Measurements from ENCODE around the gene GALNTL6.
"Not testable (repeated sequence)": the region's sequence is repeated elsewhere in the genome, so short reads cannot be mapped to it uniquely, and the experiment has no call there.

Gene GALNTL6

DNA sequence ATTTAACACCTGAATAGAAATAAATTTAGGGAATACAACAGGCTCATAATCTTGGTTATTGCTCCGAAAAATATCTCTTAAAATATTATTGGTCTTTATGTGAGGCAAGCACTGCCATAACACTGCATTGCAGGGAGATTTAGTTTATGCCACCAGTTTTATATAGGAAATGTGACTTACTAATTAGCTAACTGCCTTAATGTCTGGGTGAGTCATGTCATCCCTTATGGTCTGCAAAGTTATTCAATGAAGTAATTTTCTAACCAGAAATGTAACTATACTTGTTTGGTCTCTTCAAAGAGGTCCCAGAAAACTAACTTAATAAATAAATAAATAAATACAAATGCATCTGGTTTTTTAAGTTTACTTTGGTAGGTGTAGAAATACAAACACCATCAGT, 597.2 kb downstream of the GALNTL6 start:
- Histone ChIP-seq H3K9me3 (replicated peaks; ENCODE audit: low read length) (no peaks in the 10 kb centered on the region), H3K36me3 (ENCODE audit: insufficient read depth, low read length) (no peaks in the 10 kb centered on the region), H3K4me3 (ENCODE audit: low read length) (no peak overlapping the region), H3K4me2 (ENCODE audit: low read length) (no peak overlapping the region), H3K27me3 (ENCODE audit: control insufficient read depth, insufficient read depth, low read length) (no peaks in the 10 kb centered on the region), H3K9ac (ENCODE audit: low read depth, low read length) (no peak overlapping the region), H3K4me1 (ENCODE audit: control insufficient read depth, insufficient read depth, low read length) (no peaks in the 10 kb centered on the region)

DNA sequence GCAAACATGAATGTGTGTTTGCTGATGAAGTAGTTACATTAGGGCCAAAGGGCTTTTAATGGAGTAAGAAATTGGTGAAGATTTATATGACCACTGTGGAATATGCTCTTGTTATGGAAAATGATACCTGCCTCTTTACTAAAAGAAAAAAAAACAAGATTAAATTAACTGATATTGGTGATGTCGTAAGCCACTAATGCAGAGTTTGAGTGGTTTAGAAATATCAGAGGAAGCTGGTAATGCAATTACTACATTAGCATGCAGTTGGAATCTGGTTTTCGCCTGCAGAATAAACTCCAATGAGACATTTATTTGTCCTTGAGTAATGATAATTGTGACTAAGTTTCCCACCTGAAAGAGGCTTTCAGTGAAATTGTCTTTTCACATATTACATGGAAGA, 597.9 kb downstream of the GALNTL6 start:
- no peaks in the 10 kb centered on the region for H3K27me3 ChIP-seq (ENCODE audit: control insufficient read depth, insufficient read depth, low read length)
- no peak overlapping the region for H3K9ac ChIP-seq (ENCODE audit: low read depth, low read length)
- H3K36me3 ChIP-seq (ENCODE audit: insufficient read depth, low read length), result no peaks in the 10 kb centered on the region
- H3K4me1 ChIP-seq (ENCODE audit: control insufficient read depth, insufficient read depth, low read length), result no peaks in the 10 kb centered on the region
- no peak overlapping the region for H3K4me3 ChIP-seq (ENCODE audit: low read length)
- no peaks in the 10 kb centered on the region for H3K9me3 ChIP-seq (replicated peaks; ENCODE audit: low read length)
- no peak overlapping the region for H3K4me2 ChIP-seq (ENCODE audit: low read length)

DNA sequence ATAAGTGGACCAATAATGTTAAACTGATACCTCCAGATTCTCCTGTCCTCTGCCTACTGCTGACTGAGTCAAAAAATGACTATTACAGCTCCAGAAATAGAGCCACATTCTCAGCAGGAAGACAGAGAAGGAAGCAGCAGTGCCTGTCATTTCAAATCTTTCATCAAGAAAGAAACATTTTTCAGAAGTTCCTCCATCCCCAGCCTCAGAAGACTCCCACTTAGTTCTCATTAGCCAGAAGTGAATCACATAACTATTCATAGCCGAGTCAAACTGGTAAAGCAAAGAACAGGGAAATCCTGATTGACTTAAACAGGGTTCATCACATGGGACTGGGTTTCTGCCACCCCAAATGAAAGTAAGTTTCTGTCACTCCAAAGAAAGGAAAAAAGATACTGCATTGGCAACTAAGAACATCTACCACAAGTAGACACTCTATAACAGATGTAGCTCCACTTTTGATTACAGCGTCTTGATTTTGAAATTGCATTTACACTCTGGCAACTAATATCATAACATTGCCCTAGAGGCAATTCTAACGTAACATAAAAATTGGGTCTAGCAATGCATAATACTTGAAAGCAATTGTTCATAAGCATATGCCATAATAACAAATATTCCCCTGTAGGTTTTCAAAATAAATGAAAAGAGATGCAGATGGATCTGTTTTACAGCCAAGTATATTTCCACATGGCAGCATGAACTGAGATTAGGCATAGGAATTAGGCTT, 599.8 kb downstream of the GALNTL6 start:
- Histone ChIP-seq H3K9ac (ENCODE audit: low read depth, low read length) (no peak overlapping the region), H3K4me2 (ENCODE audit: low read length) (no peak overlapping the region), H3K36me3 (ENCODE audit: insufficient read depth, low read length) (no peaks in the 10 kb centered on the region), H3K4me1 (ENCODE audit: control insufficient read depth, insufficient read depth, low read length) (no peaks in the 10 kb centered on the region), H3K4me3 (ENCODE audit: low read length) (no peak overlapping the region), H3K27me3 (ENCODE audit: control insufficient read depth, insufficient read depth, low read length) (no peaks in the 10 kb centered on the region), H3K9me3 (replicated peaks; ENCODE audit: low read length) (no peaks in the 10 kb centered on the region)

DNA sequence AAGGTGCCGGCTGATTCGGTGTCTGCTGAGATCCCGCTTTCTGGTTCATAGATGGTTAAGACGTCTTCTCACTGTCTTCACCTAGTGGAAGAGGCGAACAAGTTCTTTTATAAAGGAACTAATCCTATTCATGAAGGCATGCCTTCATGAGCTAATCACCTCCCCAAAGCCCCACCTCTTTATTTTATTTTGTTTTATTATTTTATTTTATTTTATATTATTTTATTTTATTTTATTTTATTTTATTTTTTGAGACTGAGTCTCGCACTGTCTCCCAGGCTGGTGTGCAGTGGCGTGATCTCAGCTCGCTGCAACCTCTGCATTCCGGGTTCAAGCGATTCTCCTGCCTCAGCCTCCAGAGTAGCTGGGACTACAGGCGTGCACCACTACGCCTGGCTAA, 615.8 kb downstream of the GALNTL6 start:
- H3K9ac ChIP-seq (ENCODE audit: low read depth, low read length); H3K27me3 ChIP-seq (ENCODE audit: control insufficient read depth, insufficient read depth, low read length); H3K4me3 ChIP-seq (ENCODE audit: low read length); H3K9me3 ChIP-seq (replicated peaks; ENCODE audit: low read length); H3K4me2 ChIP-seq (ENCODE audit: low read length); H3K36me3 ChIP-seq (ENCODE audit: insufficient read depth, low read length); H3K4me1 ChIP-seq (ENCODE audit: control insufficient read depth, insufficient read depth, low read length): not testable (repeated sequence)

DNA sequence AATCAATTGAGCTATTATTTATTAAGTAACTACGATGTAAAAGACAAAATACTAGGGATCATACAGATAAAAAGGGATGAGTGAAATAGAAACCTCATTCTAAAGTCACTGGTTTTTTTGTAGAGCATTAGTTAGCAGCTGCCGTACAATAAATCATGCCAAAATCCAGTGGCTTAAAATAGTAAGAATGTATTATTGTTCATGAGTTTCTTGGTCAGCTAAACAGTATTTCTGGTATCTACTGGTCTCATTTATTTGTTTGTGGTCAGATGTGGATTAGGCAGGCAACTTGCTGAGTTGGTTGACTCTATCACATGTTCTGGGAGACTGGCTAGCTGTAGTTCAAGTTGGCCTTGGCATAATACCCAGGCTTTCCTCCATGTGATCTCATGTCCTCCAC, 667.3 kb downstream of the GALNTL6 start:
- no peaks in the 10 kb centered on the region for H3K4me1 ChIP-seq (ENCODE audit: control insufficient read depth, insufficient read depth, low read length)

DNA sequence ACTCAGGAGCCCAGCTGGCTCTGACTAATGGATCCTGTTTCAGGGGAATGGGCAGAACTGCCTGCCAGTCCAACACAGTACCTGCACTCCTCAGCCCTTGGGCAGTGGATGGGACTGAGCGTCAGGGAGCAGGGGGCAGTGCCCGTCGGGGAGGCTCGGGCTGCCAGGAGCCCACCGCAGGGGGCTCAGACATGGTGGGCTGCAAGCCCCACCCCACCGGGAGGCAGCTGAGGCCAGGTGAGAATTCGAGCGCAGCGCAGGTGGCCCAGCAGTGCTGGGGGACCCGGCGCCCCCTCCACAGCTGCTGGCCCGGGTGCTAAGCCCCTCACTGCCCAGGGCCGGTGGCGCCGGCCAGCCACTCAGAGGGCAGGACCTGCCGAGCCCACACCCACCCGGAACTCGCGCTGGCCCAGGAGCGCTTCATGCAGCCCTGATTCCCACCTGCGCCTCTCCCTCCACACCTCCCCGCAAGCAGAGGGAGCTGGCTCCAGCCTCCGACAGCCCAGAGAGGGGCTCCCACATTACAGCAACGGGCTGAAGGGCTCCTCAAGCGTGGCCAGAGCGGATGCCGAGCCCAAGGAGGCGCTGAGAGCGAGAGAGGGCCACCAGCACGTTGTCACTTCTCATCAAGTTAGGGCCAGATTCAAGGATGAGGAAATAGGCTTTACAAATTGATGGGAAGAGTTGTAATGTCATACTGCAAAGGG, 668.8 kb downstream of the GALNTL6 start:
- no peaks in the 10 kb centered on the region for H3K36me3 ChIP-seq (ENCODE audit: insufficient read depth, low read length)
- no peak overlapping the region for H3K9ac ChIP-seq (ENCODE audit: low read depth, low read length)
- no peaks in the 10 kb centered on the region for H3K4me1 ChIP-seq (ENCODE audit: control insufficient read depth, insufficient read depth, low read length)
- H3K9me3 ChIP-seq (replicated peaks; ENCODE audit: low read length), result peaks cover 3% of the 10 kb centered on the region
- no peak overlapping the region for H3K4me2 ChIP-seq (ENCODE audit: low read length)
- H3K4me3 ChIP-seq (ENCODE audit: low read length), result no peak overlapping the region
- H3K27me3 ChIP-seq (ENCODE audit: control insufficient read depth, insufficient read depth, low read length), result no peaks in the 10 kb centered on the region

More for the DNA sequence above, 667.3 kb downstream of the GALNTL6 start:
- H3K27me3 ChIP-seq (ENCODE audit: control insufficient read depth, insufficient read depth, low read length), result no peaks in the 10 kb centered on the region
- H3K4me3 ChIP-seq (ENCODE audit: low read length), result no peak overlapping the region
- no peak overlapping the region for H3K4me2 ChIP-seq (ENCODE audit: low read length)
- H3K9me3 ChIP-seq (replicated peaks; ENCODE audit: low read length), result peaks cover 3% of the 10 kb centered on the region
- no peak overlapping the region for H3K9ac ChIP-seq (ENCODE audit: low read depth, low read length)
- H3K36me3 ChIP-seq (ENCODE audit: insufficient read depth, low read length), result no peaks in the 10 kb centered on the region

DNA sequence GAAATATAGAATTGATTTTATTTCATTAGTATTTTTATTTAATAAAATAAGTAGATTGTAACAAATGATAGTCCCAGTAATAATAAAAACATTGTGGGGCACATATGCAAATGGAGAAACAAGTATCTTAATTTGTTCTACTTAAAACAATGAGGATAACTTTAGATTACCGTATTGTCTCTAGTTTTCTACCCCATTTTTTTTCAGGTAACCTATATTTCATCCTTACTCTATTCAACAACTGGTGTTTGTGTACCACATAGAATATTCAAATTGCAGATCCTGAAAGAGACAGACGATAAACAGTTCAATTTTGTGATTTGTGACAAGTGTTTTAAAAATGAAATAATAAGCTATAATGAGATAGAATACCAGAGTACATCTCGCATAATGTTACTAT, 671.8 kb downstream of the GALNTL6 start:
- H3K4me2 ChIP-seq (ENCODE audit: low read length), result no peak overlapping the region
- H3K9ac ChIP-seq (ENCODE audit: low read depth, low read length), result no peak overlapping the region
- H3K36me3 ChIP-seq (ENCODE audit: insufficient read depth, low read length), result no peaks in the 10 kb centered on the region
- H3K9me3 ChIP-seq (replicated peaks; ENCODE audit: low read length), result peaks cover 3% of the 10 kb centered on the region
- no peak overlapping the region for H3K4me3 ChIP-seq (ENCODE audit: low read length)
- H3K4me1 ChIP-seq (ENCODE audit: control insufficient read depth, insufficient read depth, low read length), result no peaks in the 10 kb centered on the region
- no peaks in the 10 kb centered on the region for H3K27me3 ChIP-seq (ENCODE audit: control insufficient read depth, insufficient read depth, low read length)

DNA sequence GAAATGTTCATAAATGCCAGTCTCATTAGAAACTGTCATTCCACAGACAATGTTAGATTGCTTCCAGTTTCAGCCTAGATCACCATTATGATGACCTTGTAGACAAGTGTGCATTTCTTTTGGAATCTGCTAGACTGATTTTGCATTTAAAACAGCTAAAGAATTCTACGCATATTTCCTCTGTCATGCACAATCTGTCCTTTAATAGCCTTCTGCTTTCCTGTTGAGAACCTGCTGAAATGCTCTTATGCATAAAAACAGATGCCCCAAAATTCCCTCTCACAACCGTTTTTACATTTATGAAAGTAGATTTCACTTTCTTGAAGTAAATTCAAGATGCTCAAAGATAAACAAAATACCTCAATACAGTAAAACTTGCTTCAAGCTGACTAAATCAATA, 673.3 kb downstream of the GALNTL6 start:
- Histone ChIP-seq H3K36me3 (ENCODE audit: insufficient read depth, low read length) (no peaks in the 10 kb centered on the region), H3K9ac (ENCODE audit: low read depth, low read length) (no peak overlapping the region), H3K9me3 (replicated peaks; ENCODE audit: low read length) (no peaks in the 10 kb centered on the region), H3K4me3 (ENCODE audit: low read length) (no peak overlapping the region), H3K4me1 (ENCODE audit: control insufficient read depth, insufficient read depth, low read length) (no peaks in the 10 kb centered on the region), H3K27me3 (ENCODE audit: control insufficient read depth, insufficient read depth, low read length) (no peaks in the 10 kb centered on the region), H3K4me2 (ENCODE audit: low read length) (no peak overlapping the region)

DNA sequence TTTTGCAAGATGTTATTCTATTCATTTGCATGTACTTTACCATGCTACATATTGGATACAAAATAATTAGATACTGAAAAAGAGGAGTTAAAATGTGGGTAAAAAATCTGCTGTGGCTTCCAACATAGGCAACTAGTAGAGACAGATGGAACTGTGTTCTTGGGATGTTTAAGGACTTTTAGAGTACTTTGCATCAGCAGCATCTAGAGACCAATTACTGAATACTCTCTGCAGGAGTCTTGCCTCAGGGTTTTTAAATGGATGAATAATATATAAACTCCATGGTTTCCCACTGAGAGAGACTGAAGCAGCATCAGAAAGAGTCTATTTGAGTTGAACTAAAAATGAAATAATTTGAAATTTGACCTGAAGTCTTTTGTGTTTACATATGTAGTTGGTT, 676.7 kb downstream of the GALNTL6 start:
- no peak overlapping the region for H3K4me2 ChIP-seq (ENCODE audit: low read length)

DNA sequence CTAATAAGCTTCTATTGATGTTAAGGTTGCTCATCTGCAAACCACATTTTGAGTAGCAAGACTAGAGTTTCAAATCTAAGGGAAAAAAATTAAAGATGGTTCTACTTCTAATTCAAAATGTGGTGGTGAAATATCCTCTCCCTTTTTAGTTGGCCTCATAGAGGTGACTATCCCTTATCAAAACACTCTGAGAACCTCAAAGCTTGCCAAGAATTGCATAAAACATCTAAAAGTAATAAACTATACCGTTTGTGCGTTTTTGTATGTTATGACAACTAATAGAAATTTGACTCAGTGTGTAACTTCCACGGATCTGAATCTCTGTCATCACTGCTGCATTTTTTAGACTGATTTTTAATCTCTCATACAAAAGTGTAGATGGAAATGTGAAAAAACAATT, 682.6 kb downstream of the GALNTL6 start:
- no peak overlapping the region for H3K4me2 ChIP-seq (ENCODE audit: low read length)
- no peaks in the 10 kb centered on the region for H3K4me1 ChIP-seq (ENCODE audit: control insufficient read depth, insufficient read depth, low read length)
- no peak overlapping the region for H3K4me3 ChIP-seq (ENCODE audit: low read length)
- H3K9me3 ChIP-seq (replicated peaks; ENCODE audit: low read length), result no peaks in the 10 kb centered on the region
- no peaks in the 10 kb centered on the region for H3K36me3 ChIP-seq (ENCODE audit: insufficient read depth, low read length)
- H3K9ac ChIP-seq (ENCODE audit: low read depth, low read length), result no peak overlapping the region
- no peaks in the 10 kb centered on the region for H3K27me3 ChIP-seq (ENCODE audit: control insufficient read depth, insufficient read depth, low read length)

More for the DNA sequence above, 676.7 kb downstream of the GALNTL6 start:
- Histone ChIP-seq H3K4me1 (ENCODE audit: control insufficient read depth, insufficient read depth, low read length) (no peaks in the 10 kb centered on the region), H3K36me3 (ENCODE audit: insufficient read depth, low read length) (no peaks in the 10 kb centered on the region), H3K9me3 (replicated peaks; ENCODE audit: low read length) (no peaks in the 10 kb centered on the region), H3K9ac (ENCODE audit: low read depth, low read length) (no peak overlapping the region), H3K4me3 (ENCODE audit: low read length) (no peak overlapping the region), H3K27me3 (ENCODE audit: control insufficient read depth, insufficient read depth, low read length) (no peaks in the 10 kb centered on the region)

DNA sequence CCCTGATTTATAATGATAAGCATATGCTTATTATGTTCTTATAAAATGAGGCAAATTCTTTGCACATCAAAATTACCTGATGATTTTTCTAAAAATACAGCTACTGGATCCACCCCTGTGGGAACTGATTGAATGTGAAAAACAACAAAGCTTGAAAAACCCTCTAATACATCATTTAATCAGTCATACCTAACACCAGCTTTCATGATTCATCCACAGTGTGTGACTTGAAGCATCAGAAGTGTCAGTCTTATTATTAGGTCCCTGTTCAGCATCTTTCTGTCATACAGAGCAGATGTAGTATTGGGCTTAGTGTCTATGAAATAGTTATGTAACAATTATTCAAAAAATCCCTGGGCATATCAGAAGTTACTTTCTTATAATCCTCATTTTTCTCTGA, 684.1 kb downstream of the GALNTL6 start:
- Histone ChIP-seq H3K36me3 (ENCODE audit: insufficient read depth, low read length) (no peaks in the 10 kb centered on the region), H3K9me3 (replicated peaks; ENCODE audit: low read length) (no peaks in the 10 kb centered on the region), H3K4me2 (ENCODE audit: low read length) (no peak overlapping the region)

DNA sequence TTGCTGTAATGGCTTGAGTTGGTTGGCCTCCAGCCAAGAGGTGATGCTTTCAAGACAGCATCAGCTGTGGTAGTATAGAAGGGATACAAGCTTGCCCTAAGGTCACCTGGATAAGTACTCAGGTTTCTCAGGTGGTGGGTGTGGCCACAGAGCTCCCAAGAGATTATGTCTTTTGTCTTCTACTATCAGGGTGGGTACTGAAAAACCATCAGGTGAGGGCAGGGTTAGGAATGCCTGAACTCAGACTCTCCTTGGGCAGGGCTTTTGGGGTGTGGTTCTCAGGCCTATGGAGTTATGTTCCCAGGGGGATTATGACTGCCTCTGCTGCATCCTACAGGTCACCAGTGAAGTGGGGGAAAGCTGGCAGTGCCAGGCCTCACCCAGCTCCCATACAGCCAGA, 700.8 kb downstream of the GALNTL6 start:
- H3K27me3 ChIP-seq (ENCODE audit: control insufficient read depth, insufficient read depth, low read length), result no peaks in the 10 kb centered on the region
- no peaks in the 10 kb centered on the region for H3K4me1 ChIP-seq (ENCODE audit: control insufficient read depth, insufficient read depth, low read length)
- H3K4me3 ChIP-seq (ENCODE audit: low read length), result no peak overlapping the region
- H3K9ac ChIP-seq (ENCODE audit: low read depth, low read length), result no peak overlapping the region
- H3K36me3 ChIP-seq (ENCODE audit: insufficient read depth, low read length), result no peaks in the 10 kb centered on the region
- no peaks in the 10 kb centered on the region for H3K9me3 ChIP-seq (replicated peaks; ENCODE audit: low read length)
- H3K4me2 ChIP-seq (ENCODE audit: low read length), result no peak overlapping the region

More for the DNA sequence above, 684.1 kb downstream of the GALNTL6 start:
- no peaks in the 10 kb centered on the region for H3K27me3 ChIP-seq (ENCODE audit: control insufficient read depth, insufficient read depth, low read length)
- no peak overlapping the region for H3K9ac ChIP-seq (ENCODE audit: low read depth, low read length)
- H3K4me1 ChIP-seq (ENCODE audit: control insufficient read depth, insufficient read depth, low read length), result no peaks in the 10 kb centered on the region
- no peak overlapping the region for H3K4me3 ChIP-seq (ENCODE audit: low read length)

Measured in skeletal muscle satellite cell (primary cell).